Adipocyte (in vitro differentiated cells): ENCODE results near the gene BRK1.
A peak's percentile ranks its signal among the peaks of the same experiment; 100 is the strongest.
"Not testable (repeated sequence)": the region's sequence is repeated elsewhere in the genome, so short reads cannot be mapped to it uniquely, and the experiment has no call there.

Source experiments
- DNase-seq: peaks from one replicate; pipeline ENCODE4 v3.0.0-alpha.2; 2015; ENCODE audit warnings: low read depth
- H3K27me3 ChIP-seq: replicated peaks from 2 replicates; pipeline ENCODE4 v1.7.0; 2013; ENCODE audit warnings: mild to moderate bottlenecking, low read length, moderate library complexity; ENCODE audit not compliant: control insufficient read depth, insufficient read depth
- H3K36me3 ChIP-seq: 2 replicates; pipeline ENCODE4 v1.7.0; 2013; ENCODE audit warnings: low read length, mild to moderate bottlenecking, moderate library complexity; ENCODE audit not compliant: control insufficient read depth, insufficient read depth, severe bottlenecking
- H3K4me1 ChIP-seq: 2 replicates; pipeline ENCODE4 v1.7.0; 2013; ENCODE audit warnings: mild to moderate bottlenecking, low read length, moderate library complexity; ENCODE audit not compliant: control insufficient read depth, insufficient read depth
- H3K4me3 ChIP-seq: 2 replicates; pipeline ENCODE4 v1.7.0; 2013; ENCODE audit warnings: mild to moderate bottlenecking, low read length, moderate library complexity
- H3K9ac ChIP-seq: 2 replicates; pipeline ENCODE4 v1.7.0; 2013; ENCODE audit warnings: mild to moderate bottlenecking, low read length, moderate library complexity
- H3K9me3 ChIP-seq: 2 replicates; pipeline ENCODE4 v1.7.0; 2013; ENCODE audit warnings: mild to moderate bottlenecking, low read length, moderate library complexity; ENCODE audit not compliant: control insufficient read depth

BRK1 gene

GRCh38 chr3:10145685-10146084, 30.2 kb downstream of the BRK1 start:
- Histone ChIP-seq H3K9ac (no peak overlapping the region), H3K4me1 (peaks cover 13% of the 10 kb centered on the region), H3K36me3 (peaks cover 21% of the 10 kb centered on the region), H3K27me3 (no peaks in the 10 kb centered on the region), H3K9me3 (no peaks in the 10 kb centered on the region), H3K4me3 (no peak overlapping the region)
- no peak for DNase-seq

GRCh38 chr3:10149226-10149625, 33.8 kb downstream of the BRK1 start:
- Histone ChIP-seq H3K9ac (no peak overlapping the region), H3K4me3 (no peak overlapping the region), H3K36me3 (peaks cover 51% of the 10 kb centered on the region), H3K27me3 (no peaks in the 10 kb centered on the region), H3K9me3 (no peaks in the 10 kb centered on the region), H3K4me1 (no peaks in the 10 kb centered on the region)
- DNase-seq = no peak

DNA sequence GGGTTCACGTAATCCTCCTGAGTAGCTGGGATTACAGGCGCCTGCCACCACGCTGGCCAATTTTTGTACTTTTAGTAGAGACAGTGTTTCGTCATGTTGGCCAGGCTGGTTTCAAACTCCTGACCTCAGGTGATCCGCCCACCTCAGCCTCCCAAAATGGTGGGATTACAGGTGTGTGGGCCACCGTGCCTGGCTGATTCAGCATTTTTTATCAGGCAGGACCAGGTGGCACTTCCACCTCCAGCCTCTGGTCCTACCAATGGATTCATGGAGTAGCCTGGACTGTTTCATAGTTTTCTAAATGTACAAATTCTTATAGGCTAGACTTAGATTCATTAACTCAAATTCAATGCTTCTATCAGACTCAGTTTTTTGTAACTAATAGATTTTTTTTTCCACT, 35.5 kb downstream of the BRK1 start:
- H3K4me1 ChIP-seq = no peaks in the 10 kb centered on the region
- H3K9ac ChIP-seq = no peak overlapping the region
- no peak for DNase-seq
- H3K4me3 ChIP-seq = no peak overlapping the region
- H3K27me3 ChIP-seq = no peaks in the 10 kb centered on the region
- no peaks in the 10 kb centered on the region for H3K9me3 ChIP-seq
- peaks cover 51% of the 10 kb centered on the region for H3K36me3 ChIP-seq

DNA sequence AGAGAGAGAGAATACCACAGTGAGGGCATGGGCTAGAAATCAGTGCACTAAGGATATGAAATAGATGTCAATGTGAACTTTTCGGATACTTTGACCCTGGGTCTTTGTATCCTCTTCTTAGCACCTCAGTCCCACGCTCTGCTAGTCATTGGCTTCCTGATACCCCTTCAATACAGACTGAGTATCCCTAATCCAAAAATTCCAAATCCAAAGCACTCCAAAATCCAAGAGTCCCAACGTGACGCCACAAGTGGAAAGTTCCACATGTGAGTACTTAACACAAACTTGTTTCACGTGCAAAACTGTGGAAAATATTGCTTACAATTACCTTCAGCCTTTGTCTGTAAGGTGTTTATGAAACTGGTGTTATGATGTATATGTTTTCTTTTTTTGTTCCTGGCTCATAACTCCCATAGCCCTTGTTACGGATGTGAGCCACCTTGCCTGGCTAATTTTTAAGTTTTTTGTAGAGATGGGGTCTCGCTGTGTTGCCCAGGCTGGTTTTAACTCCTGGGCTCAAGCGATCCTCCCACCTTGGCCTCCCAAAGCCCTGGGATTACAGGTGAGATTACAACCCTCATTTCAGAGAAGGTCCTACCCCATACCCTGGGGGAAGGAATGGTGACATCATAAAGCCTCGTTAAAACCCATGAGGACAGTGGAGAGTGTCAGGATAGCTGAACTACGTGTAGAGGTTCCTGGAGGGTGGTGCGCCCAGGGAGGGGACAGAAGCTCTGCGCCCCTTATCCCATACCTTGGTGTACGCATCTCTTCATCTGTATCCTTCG, 39.1 kb downstream of the BRK1 start:
- Histone ChIP-seq H3K4me1 (no peaks in the 10 kb centered on the region), H3K9ac (no peak overlapping the region), H3K9me3 (no peaks in the 10 kb centered on the region), H3K4me3 (no peak overlapping the region), H3K27me3 (no peaks in the 10 kb centered on the region), H3K36me3 (peaks cover 42% of the 10 kb centered on the region)
- no peak for DNase-seq

DNA sequence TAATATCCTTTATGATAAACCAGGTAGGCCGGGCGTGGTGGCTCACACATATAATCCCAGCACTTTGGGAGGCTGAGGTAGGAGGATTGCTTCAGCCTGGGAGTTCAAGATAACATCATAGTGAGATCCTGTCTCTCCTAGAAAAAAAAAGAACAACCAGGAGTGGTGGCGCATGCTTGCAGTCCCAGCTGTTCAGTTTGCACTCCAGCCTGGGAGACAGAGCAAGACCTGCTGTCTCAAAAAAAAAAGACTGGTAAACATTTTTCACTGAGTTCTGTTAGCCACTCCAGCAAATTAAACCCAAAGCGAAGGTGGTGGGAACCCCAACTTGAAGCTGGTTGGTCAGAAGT, 39.6 kb downstream of the BRK1 start:
- H3K4me1 ChIP-seq = peaks cover 2% of the 10 kb centered on the region
- no peak for DNase-seq
- H3K4me3 ChIP-seq = no peak overlapping the region
- H3K27me3 ChIP-seq = no peaks in the 10 kb centered on the region
- no peaks in the 10 kb centered on the region for H3K9me3 ChIP-seq
- peaks cover 36% of the 10 kb centered on the region for H3K36me3 ChIP-seq
- no peak overlapping the region for H3K9ac ChIP-seq

- Histone ChIP-seq H3K27me3 (no peaks in the 10 kb centered on the region), H3K4me3 (no peak overlapping the region), H3K9ac (no peak overlapping the region), H3K9me3 (no peaks in the 10 kb centered on the region), H3K36me3 (peaks cover 31% of the 10 kb centered on the region), H3K4me1 (peaks cover 7% of the 10 kb centered on the region)
- DNase-seq = no peak
Observed at GRCh38 chr3:10155658-10156057, 40.2 kb downstream of the BRK1 start.

DNA sequence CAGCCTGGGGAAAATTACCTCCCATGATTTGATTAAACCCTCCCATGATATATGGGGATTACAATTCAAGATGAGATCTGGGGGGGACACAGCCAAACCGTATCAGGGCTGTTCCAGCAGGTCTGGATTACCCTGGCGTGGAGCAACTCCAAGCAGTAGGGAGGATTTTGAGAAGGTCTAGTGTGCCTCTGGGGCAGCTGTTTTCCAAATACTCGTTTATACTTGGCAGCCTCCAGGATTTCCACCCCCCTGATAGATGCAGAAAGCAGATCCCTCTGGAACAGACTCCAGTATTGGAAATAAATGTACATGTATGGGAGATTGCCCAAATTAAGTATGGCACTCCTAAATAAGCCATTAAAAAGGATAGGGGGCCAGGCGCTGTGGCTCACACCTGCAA, 41.6 kb downstream of the BRK1 start:
- Histone ChIP-seq H3K9ac (no peak overlapping the region), H3K4me3 (no peak overlapping the region), H3K9me3 (no peaks in the 10 kb centered on the region), H3K4me1 (peaks cover 9% of the 10 kb centered on the region), H3K27me3 (no peaks in the 10 kb centered on the region), H3K36me3 (peaks cover 17% of the 10 kb centered on the region)
- no peak for DNase-seq

DNA sequence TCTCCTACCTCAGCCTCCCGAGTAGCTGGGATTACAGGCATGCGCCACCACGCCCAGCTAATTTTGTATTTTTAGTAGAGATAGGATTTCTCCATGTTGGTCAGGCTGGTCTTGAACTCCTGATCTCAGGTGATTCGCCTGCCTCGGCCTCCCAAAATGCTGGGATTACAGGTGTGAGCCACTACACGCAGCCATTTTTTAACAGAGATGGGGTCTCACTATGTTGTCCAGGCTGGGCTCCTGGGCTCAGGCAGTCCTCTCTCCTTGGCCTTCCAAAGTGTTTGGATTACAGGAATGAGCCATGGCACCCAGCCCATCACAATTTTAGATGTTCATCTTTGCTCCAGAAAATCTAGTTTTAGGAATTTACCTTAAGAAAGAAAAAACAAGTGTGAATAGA, 43.1 kb downstream of the BRK1 start:
- H3K4me1 ChIP-seq, H3K9ac ChIP-seq, H3K4me3 ChIP-seq, H3K27me3 ChIP-seq, DNase-seq, H3K36me3 ChIP-seq, H3K9me3 ChIP-seq: not testable (repeated sequence)

- Histone ChIP-seq H3K9me3 (no peaks in the 10 kb centered on the region), H3K9ac (no peak overlapping the region), H3K36me3 (no peaks in the 10 kb centered on the region), H3K4me1 (peaks cover 13% of the 10 kb centered on the region), H3K4me3 (no peak overlapping the region), H3K27me3 (no peaks in the 10 kb centered on the region)
- DNase-seq = no peak
Observed at GRCh38 chr3:10160346-10160745, 44.9 kb downstream of the BRK1 start.

DNA sequence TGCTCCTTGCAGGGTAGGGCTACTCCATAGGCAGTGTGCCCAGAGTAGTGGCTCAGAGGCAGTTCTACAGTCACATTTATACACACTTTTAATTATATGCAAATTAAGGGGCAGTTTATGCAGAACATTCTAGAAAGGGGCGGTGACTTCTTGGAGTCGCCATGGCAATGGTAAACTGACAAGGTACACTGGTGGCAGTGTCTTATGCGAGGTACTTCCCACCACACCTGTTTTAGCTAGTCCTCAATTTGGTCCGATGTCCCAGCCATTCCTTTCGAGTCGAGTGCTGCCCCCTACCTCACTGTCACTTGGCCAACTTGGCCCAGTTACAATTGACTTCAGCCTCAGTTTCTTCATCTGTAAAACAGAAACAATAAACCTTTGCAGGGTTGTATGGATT, 45.5 kb downstream of the BRK1 start:
- H3K9me3 ChIP-seq = no peaks in the 10 kb centered on the region
- H3K9ac ChIP-seq = no peak overlapping the region
- H3K36me3 ChIP-seq = no peaks in the 10 kb centered on the region
- no peak for DNase-seq
- peaks cover 14% of the 10 kb centered on the region for H3K4me1 ChIP-seq
- no peaks in the 10 kb centered on the region for H3K27me3 ChIP-seq
- no peak overlapping the region for H3K4me3 ChIP-seq

DNA sequence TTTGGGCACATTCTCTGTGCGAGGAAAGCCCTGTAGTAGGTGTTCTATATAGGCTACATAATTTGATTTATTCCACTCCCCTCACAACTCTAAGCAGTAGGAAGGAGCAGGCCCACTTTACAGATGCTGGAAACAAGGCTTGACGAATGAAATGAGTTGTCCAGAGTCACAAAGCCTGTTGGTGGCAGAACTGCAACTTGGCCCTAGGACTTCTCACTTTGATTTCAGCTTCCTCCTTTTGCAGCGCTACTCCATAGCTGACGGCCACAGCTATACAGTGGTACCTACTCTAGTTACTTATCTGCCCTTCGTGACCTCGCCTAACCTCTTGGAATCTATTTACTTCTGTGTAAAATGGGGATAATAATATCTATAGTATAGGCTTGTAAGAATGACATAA, 46.7 kb downstream of the BRK1 start:
- no peaks in the 10 kb centered on the region for H3K27me3 ChIP-seq
- H3K4me3 ChIP-seq = no peak overlapping the region
- H3K4me1 ChIP-seq = peaks cover 18% of the 10 kb centered on the region
- H3K36me3 ChIP-seq = no peaks in the 10 kb centered on the region
- no peaks in the 10 kb centered on the region for H3K9me3 ChIP-seq
- DNase-seq = no peak
- H3K9ac ChIP-seq = no peak overlapping the region

DNA sequence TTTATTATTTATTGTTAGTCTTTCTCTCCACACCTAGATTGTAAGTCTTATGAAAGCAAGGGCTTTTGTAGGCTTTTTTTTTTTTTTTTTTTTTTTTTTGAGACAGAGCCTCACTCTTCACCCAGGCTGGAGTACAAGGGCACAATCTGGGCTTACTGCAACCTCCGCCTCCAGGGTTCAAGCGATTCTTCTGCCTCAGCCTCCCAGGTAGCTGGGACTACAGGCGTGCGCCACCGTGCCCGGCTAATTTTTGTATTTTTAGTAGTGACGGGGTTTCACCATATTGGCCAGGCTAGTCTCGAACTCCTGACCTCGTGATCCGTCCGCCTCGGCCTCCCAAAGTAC, 48.7 kb downstream of the BRK1 start:
- H3K36me3 ChIP-seq, H3K9ac ChIP-seq, H3K27me3 ChIP-seq, H3K9me3 ChIP-seq, DNase-seq: not testable (repeated sequence)
- H3K4me3 ChIP-seq = peak overlapping the region; percentile 96
- H3K4me1 ChIP-seq = peaks cover 18% of the 10 kb centered on the region
